HEK293 (cell line): ENCODE data around the gene NUDT4.
A peak's percentile ranks its signal among the peaks of the same experiment; 100 is the strongest.

Experiments used
- HOXA7 ChIP-seq: sonication (generic); formaldehyde crosslinking; IDR thresholded peaks from 2 replicates; pipeline ENCODE4 v1.8.1; 2022; ENCODE audit warnings: missing genetic modification reagents, borderline replicate concordance
- KLF16 ChIP-seq: fragments of 450-650 bp; formaldehyde crosslinking; IDR thresholded peaks from 2 replicates; pipeline ENCODE4 v1.5.1; 2017; ENCODE audit warnings: missing biosample characterization, missing genetic modification characterization
- OSR2 ChIP-seq: fragments of 450-650 bp; formaldehyde crosslinking; IDR thresholded peaks from 2 replicates; pipeline ENCODE4 v1.5.1; 2016; ENCODE audit warnings: missing biosample characterization, missing genetic modification characterization
- RBAK ChIP-seq: fragments of 450-650 bp; formaldehyde crosslinking; IDR thresholded peaks from 2 replicates; pipeline ENCODE4 v1.5.1; 2016; ENCODE audit warnings: missing biosample characterization, missing genetic modification characterization
- SCRT2 ChIP-seq: fragments of 450-650 bp; formaldehyde crosslinking; IDR thresholded peaks from 2 replicates; pipeline ENCODE4 v1.5.1; 2016; ENCODE audit warnings: missing biosample characterization, missing genetic modification characterization
- SETDB1 ChIP-seq: IDR thresholded peaks from one replicate; pipeline ENCODE4 v1.6.1; 2017; ENCODE audit warnings: mild to moderate bottlenecking, low read length, moderate library complexity, mixed read lengths; ENCODE audit not compliant: insufficient read length
- WT1 ChIP-seq: fragments of 450-650 bp; formaldehyde crosslinking; IDR thresholded peaks from 2 replicates; pipeline ENCODE4 v1.5.1; 2016; ENCODE audit warnings: missing biosample characterization, missing genetic modification characterization
- ZBTB17 ChIP-seq: fragments of 450-650 bp; formaldehyde crosslinking; IDR thresholded peaks from 2 replicates; pipeline ENCODE4 v1.5.1; 2016; ENCODE audit warnings: missing biosample characterization, missing genetic modification characterization
- ZBTB48 ChIP-seq: fragments of 450-650 bp; formaldehyde crosslinking; IDR thresholded peaks from 2 replicates; pipeline ENCODE4 v1.5.1; 2016; ENCODE audit warnings: missing biosample characterization, missing genetic modification characterization
- ZFP3 ChIP-seq: fragments of 450-650 bp; formaldehyde crosslinking; IDR thresholded peaks from 2 replicates; pipeline ENCODE4 v1.5.1; 2016; ENCODE audit warnings: low read depth, missing biosample characterization, missing genetic modification characterization
- ZNF112 ChIP-seq: fragments of 450-650 bp; formaldehyde crosslinking; IDR thresholded peaks from 2 replicates; pipeline ENCODE4 v1.5.0; 2017; ENCODE audit warnings: missing biosample characterization, missing genetic modification characterization
- ZNF132 ChIP-seq: fragments of 450-650 bp; formaldehyde crosslinking; IDR thresholded peaks from 2 replicates; pipeline ENCODE4 v1.5.1; 2017; ENCODE audit warnings: missing biosample characterization, missing genetic modification characterization, borderline replicate concordance
- ZNF133 ChIP-seq: fragments of 450-650 bp; formaldehyde crosslinking; IDR thresholded peaks from 2 replicates; pipeline ENCODE4 v1.5.1; 2016; ENCODE audit warnings: missing biosample characterization, missing genetic modification characterization
- ZNF155 ChIP-seq: fragments of 450-650 bp; formaldehyde crosslinking; IDR thresholded peaks from 2 replicates; pipeline ENCODE4 v1.5.1; 2016; ENCODE audit warnings: missing biosample characterization, missing genetic modification characterization
- ZNF292 ChIP-seq: fragments of 450-650 bp; formaldehyde crosslinking; IDR thresholded peaks from 2 replicates; pipeline ENCODE4 v1.5.1; 2016; ENCODE audit warnings: low read depth, missing biosample characterization, missing genetic modification characterization, borderline replicate concordance
- ZNF324 ChIP-seq: fragments of 450-650 bp; formaldehyde crosslinking; IDR thresholded peaks from 2 replicates; pipeline ENCODE4 v1.5.1; 2016; ENCODE audit warnings: missing biosample characterization, missing genetic modification characterization
- ZNF394 ChIP-seq: fragments of 450-650 bp; formaldehyde crosslinking; IDR thresholded peaks from 2 replicates; pipeline ENCODE4 v1.5.1; 2016; ENCODE audit warnings: missing biosample characterization, missing genetic modification characterization, mild to moderate bottlenecking, moderate library complexity, borderline replicate concordance
- ZNF48 ChIP-seq: fragments of 450-650 bp; formaldehyde crosslinking; IDR thresholded peaks from 2 replicates; pipeline ENCODE4 v1.5.1; 2016; ENCODE audit warnings: missing biosample characterization, missing genetic modification characterization
- ZNF530 ChIP-seq: fragments of 450-650 bp; formaldehyde crosslinking; IDR thresholded peaks from 2 replicates; pipeline ENCODE4 v1.5.1; 2016; ENCODE audit warnings: low read depth, missing biosample characterization, missing genetic modification characterization
- ZNF544 ChIP-seq: fragments of 450-650 bp; formaldehyde crosslinking; IDR thresholded peaks from 2 replicates; pipeline ENCODE4 v1.5.0; 2017; ENCODE audit warnings: missing biosample characterization, missing genetic modification characterization
- ZNF658 ChIP-seq: fragments of 450-650 bp; formaldehyde crosslinking; IDR thresholded peaks from 2 replicates; pipeline ENCODE4; 2016; ENCODE audit warnings: missing biosample characterization, missing genetic modification characterization
- ZNF660 ChIP-seq: fragments of 450-650 bp; IDR thresholded peaks from 2 replicates; pipeline ENCODE4 v1.5.1; 2018; ENCODE audit warnings: missing biosample characterization, mild to moderate bottlenecking, missing genetic modification characterization
- ZNF791 ChIP-seq: fragments of 450-650 bp; formaldehyde crosslinking; IDR thresholded peaks from 2 replicates; pipeline ENCODE4 v1.5.1; 2016; ENCODE audit warnings: missing biosample characterization, missing genetic modification characterization
- ZNF792 ChIP-seq: fragments of 450-650 bp; formaldehyde crosslinking; IDR thresholded peaks from 2 replicates; pipeline ENCODE4 v1.5.1; 2016; ENCODE audit warnings: missing biosample characterization, missing genetic modification characterization
- ZNF830 ChIP-seq: fragments of 450-650 bp; IDR thresholded peaks from 2 replicates; pipeline ENCODE4 v1.5.0; 2018; ENCODE audit warnings: missing biosample characterization, missing genetic modification characterization, low read depth, mild to moderate bottlenecking, moderate library complexity
- ZSCAN23 ChIP-seq: fragments of 450-650 bp; formaldehyde crosslinking; IDR thresholded peaks from 2 replicates; pipeline ENCODE4 v1.5.1; 2016; ENCODE audit warnings: missing biosample characterization, missing genetic modification characterization
- ZXDB ChIP-seq: fragments of 450-650 bp; formaldehyde crosslinking; IDR thresholded peaks from 2 replicates; pipeline ENCODE4 v1.5.1; 2016; ENCODE audit warnings: missing biosample characterization, missing genetic modification characterization
- TF ChIP-seq, protein P1 (sequence below): fragments of 450-650 bp; formaldehyde crosslinking; optimal IDR thresholded peaks from 2 replicates; pipeline ENCODE3; 2016; ENCODE audit warnings: missing biosample characterization, mild to moderate bottlenecking, missing genetic modification characterization
- TF ChIP-seq, protein P2 (sequence below): IDR thresholded peaks from 2 replicates; pipeline ENCODE4 v1.6.1; 2011; ENCODE audit warnings: mild to moderate bottlenecking, low read depth, low read length, borderline replicate concordance
- TF ChIP-seq, protein P3 (sequence below): fragments of 450-650 bp; formaldehyde crosslinking; IDR thresholded peaks from 2 replicates; pipeline ENCODE4 v1.5.1; 2016; ENCODE audit warnings: missing biosample characterization, missing genetic modification characterization, borderline replicate concordance
- TF ChIP-seq, protein P4 (sequence below): fragments of 450-650 bp; formaldehyde crosslinking; IDR thresholded peaks from 2 replicates; pipeline ENCODE4 v1.5.1; 2016; ENCODE audit warnings: missing biosample characterization, missing genetic modification characterization

NUDT4 gene

DNA sequence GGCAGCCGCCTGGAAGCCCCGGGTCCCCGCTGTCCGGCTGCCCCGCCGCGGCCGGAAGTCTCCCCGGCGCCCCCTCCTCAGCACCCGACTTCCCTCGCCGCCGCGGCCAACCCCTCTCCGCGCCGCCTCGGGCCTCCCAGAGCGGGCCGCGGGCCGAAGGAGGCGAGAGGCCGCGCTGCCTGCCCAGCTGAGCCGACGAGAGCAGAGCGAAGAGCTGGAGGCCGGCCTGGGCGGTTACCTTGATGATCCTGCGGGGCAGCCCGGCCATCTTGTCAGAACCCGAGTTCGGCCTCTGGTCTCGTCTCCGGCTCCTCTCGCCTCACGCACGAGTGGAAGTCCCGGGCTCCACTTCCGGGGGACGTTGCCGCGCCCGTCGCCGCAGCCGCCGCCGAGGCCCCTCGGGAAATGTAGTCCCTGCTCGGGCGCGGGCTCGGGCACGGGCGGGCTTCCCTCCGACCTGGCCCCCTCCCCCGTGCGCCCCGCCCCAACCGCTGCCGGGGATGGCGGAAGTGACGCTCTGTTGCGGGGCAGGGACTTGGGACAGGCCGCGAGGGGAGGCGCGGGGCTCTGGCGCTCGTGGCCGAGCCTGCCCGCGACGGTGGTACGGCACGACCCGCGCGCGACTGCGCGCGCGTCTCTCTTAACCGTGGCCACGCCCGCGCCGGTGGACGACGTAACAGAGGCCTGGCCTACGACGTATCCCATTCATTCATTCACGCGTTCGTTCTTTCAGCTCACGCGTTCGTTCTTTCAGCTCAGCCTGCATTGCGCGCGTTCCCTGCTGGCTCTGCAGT lies 64.1 kb downstream of the NUDT4 start, which contains the start of gene UBE2N (continued):
- TF ChIP-seq ZNF658 (tag by site-specific recombination): no peak
- TF ChIP-seq ZNF792 (tag by site-specific recombination): no peak
- TF ChIP-seq, protein P1, sequence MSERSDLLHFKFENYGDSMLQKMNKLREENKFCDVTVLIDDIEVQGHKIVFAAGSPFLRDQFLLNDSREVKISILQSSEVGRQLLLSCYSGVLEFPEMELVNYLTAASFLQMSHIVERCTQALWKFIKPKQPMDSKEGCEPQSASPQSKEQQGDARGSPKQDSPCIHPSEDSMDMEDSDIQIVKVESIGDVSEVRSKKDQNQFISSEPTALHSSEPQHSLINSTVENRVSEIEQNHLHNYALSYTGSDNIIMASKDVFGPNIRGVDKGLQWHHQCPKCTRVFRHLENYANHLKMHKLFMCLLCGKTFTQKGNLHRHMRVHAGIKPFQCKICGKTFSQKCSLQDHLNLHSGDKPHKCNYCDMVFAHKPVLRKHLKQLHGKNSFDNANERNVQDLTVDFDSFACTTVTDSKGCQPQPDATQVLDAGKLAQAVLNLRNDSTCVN (tag by site-specific recombination): peak; percentile 99
- TF ChIP-seq ZNF155 (tag by site-specific recombination): no peak
- no peak; the same call in 1 of the 2 replicates for TF ChIP-seq ZNF660
- TF ChIP-seq ZNF324 (tag by site-specific recombination): no peak
- TF ChIP-seq ZNF132: no peak
- no peak for TF ChIP-seq ZNF791
- TF ChIP-seq WT1 (tag by site-specific recombination): 0 out of 2 replicates have a peak, but pooled peaks have one; percentile 6
- TF ChIP-seq ZNF544 (tag by site-specific recombination): no peak
- TF ChIP-seq SETDB1: no peak
- no peak for TF ChIP-seq ZNF48 (tag by site-specific recombination)
- no peak for TF ChIP-seq ZNF133
- TF ChIP-seq OSR2: no peak
- no peak for TF ChIP-seq ZNF530 (tag by site-specific recombination)
- no peak for TF ChIP-seq ZNF394
- TF ChIP-seq SCRT2 (tag by site-specific recombination): 0 out of 2 replicates have a peak, but pooled peaks have one; percentile 29
- TF ChIP-seq ZFP3 (tag by site-specific recombination): no peak
- TF ChIP-seq, protein P2, sequence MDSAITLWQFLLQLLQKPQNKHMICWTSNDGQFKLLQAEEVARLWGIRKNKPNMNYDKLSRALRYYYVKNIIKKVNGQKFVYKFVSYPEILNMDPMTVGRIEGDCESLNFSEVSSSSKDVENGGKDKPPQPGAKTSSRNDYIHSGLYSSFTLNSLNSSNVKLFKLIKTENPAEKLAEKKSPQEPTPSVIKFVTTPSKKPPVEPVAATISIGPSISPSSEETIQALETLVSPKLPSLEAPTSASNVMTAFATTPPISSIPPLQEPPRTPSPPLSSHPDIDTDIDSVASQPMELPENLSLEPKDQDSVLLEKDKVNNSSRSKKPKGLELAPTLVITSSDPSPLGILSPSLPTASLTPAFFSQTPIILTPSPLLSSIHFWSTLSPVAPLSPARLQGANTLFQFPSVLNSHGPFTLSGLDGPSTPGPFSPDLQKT: no peak
- TF ChIP-seq RBAK (tag by site-specific recombination): no peak
- TF ChIP-seq ZNF830 (tag by site-specific recombination): no peak
- no peak for TF ChIP-seq ZSCAN23 (tag by site-specific recombination)
- no peak for TF ChIP-seq ZNF112 (tag by site-specific recombination)
- no peak for TF ChIP-seq ZNF292 (tag by site-specific recombination)
- TF ChIP-seq ZXDB (tag by site-specific recombination): peak; percentile 70; the same call in 1 of the 2 replicates
- peak; percentile 71; the same call in 1 of the 2 replicates for TF ChIP-seq ZBTB48
- TF ChIP-seq KLF16 (tag by site-specific recombination): 0 out of 2 replicates have a peak, but pooled peaks have one; percentile 39
- TF ChIP-seq, protein P3, sequence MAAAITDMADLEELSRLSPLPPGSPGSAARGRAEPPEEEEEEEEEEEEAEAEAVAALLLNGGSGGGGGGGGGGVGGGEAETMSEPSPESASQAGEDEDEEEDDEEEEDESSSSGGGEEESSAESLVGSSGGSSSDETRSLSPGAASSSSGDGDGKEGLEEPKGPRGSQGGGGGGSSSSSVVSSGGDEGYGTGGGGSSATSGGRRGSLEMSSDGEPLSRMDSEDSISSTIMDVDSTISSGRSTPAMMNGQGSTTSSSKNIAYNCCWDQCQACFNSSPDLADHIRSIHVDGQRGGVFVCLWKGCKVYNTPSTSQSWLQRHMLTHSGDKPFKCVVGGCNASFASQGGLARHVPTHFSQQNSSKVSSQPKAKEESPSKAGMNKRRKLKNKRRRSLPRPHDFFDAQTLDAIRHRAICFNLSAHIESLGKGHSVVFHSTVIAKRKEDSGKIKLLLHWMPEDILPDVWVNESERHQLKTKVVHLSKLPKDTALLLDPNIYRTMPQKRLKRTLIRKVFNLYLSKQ (tag by site-specific recombination): no peak
- TF ChIP-seq ZBTB17 (tag by site-specific recombination): no peak
- no peak for TF ChIP-seq HOXA7 (CRISPR knock-in tag)
- TF ChIP-seq, protein P4, sequence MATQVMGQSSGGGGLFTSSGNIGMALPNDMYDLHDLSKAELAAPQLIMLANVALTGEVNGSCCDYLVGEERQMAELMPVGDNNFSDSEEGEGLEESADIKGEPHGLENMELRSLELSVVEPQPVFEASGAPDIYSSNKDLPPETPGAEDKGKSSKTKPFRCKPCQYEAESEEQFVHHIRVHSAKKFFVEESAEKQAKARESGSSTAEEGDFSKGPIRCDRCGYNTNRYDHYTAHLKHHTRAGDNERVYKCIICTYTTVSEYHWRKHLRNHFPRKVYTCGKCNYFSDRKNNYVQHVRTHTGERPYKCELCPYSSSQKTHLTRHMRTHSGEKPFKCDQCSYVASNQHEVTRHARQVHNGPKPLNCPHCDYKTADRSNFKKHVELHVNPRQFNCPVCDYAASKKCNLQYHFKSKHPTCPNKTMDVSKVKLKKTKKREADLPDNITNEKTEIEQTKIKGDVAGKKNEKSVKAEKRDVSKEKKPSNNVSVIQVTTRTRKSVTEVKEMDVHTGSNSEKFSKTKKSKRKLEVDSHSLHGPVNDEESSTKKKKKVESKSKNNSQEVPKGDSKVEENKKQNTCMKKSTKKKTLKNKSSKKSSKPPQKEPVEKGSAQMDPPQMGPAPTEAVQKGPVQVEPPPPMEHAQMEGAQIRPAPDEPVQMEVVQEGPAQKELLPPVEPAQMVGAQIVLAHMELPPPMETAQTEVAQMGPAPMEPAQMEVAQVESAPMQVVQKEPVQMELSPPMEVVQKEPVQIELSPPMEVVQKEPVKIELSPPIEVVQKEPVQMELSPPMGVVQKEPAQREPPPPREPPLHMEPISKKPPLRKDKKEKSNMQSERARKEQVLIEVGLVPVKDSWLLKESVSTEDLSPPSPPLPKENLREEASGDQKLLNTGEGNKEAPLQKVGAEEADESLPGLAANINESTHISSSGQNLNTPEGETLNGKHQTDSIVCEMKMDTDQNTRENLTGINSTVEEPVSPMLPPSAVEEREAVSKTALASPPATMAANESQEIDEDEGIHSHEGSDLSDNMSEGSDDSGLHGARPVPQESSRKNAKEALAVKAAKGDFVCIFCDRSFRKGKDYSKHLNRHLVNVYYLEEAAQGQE (tag by site-specific recombination): no peak
